Tibial artery (tissue), 4 donors: ENCODE measurements around the gene CD96.
A peak's percentile ranks its signal among the peaks of the same experiment; 100 is the strongest.
"Not testable (repeated sequence)": the region's sequence is repeated elsewhere in the genome, so short reads cannot be mapped to it uniquely, and the experiment has no call there.

Experiments
- DNase-seq, 2 donors: peaks; one replicate each; pipeline ENCODE4 v3.0.0-alpha.2; 2019
- H3K27ac ChIP-seq, 2 donors: fragments of 200-600 bp; sonication (generic) in 1 of 2; 1 replicate in 1 of 2; 2 replicates in 1 of 2; pipeline ENCODE4 v1.5.1; 2018 to 2019; ENCODE audit warnings: mild to moderate bottlenecking in 1 of 2
- H3K27me3 ChIP-seq, 2 donors: fragments of 200-600 bp; sonication (generic) in 1 of 2; one replicate each; pipeline versions ENCODE4 v1.5.1 to v1.6.0; 2016 to 2019
- H3K36me3 ChIP-seq, 3 donors: fragments of 200-600 bp; sonication (generic) in 2 of 3; one replicate each; pipeline ENCODE4 v1.5.1; 2016 to 2019; ENCODE audit warnings: mild to moderate bottlenecking in 2 of 3
- H3K4me1 ChIP-seq, 4 donors: fragments of 200-600 bp; sonication (generic) in 2 of 4; 1 replicate in 3 of 4; 2 replicates in 1 of 4; pipeline ENCODE4 v1.5.1; 2016 to 2019
- H3K4me3 ChIP-seq, 2 donors: fragments of 200-600 bp; sonication (generic) in 1 of 2; 1 replicate in 1 of 2; 2 replicates in 1 of 2; pipeline ENCODE4 v1.5.1; 2018 to 2019; ENCODE audit warnings: mild to moderate bottlenecking in 2 of 2
- H3K9me3 ChIP-seq, 3 donors: fragments of 200-600 bp; sonication (generic) in 1 of 3; one replicate each; pipeline ENCODE4 v1.5.1; 2016 to 2019
- intact Hi-C: fragments of 100-400 bp; cut with DNase I; formaldehyde crosslinking; loops from one replicate; pipeline ENCODE4 v1.15.0; 2023; ENCODE audit warnings: low total_unique reads
- TF ChIP-seq, protein P1 (sequence below), 2 experiments: fragments of 200-600 bp in 1 of 2; fragments of 450-650 bp in 1 of 2; IDR thresholded peaks; one replicate each; pipeline ENCODE4 v1.5.1; 2017 to 2019; ENCODE audit warnings: antibody characterized with exemption in 2 of 2, mild to moderate bottlenecking in 1 of 2, moderate library complexity in 1 of 2

CD96 gene

GRCh38 chr3:111667621-111668239 is 125.7 kb downstream of the CD96 start:
- Histone ChIP-seq H3K27ac (no peak overlapping the region), H3K4me1 (no peaks in the 10 kb centered on the region), H3K9me3 (no peaks in the 10 kb centered on the region), H3K4me3 (no peak overlapping the region), H3K36me3 (no peaks in the 10 kb centered on the region), H3K27me3 (no peaks in the 10 kb centered on the region)
- DNase-seq = peak; percentile 65 to 66
- TF ChIP-seq, protein P1, sequence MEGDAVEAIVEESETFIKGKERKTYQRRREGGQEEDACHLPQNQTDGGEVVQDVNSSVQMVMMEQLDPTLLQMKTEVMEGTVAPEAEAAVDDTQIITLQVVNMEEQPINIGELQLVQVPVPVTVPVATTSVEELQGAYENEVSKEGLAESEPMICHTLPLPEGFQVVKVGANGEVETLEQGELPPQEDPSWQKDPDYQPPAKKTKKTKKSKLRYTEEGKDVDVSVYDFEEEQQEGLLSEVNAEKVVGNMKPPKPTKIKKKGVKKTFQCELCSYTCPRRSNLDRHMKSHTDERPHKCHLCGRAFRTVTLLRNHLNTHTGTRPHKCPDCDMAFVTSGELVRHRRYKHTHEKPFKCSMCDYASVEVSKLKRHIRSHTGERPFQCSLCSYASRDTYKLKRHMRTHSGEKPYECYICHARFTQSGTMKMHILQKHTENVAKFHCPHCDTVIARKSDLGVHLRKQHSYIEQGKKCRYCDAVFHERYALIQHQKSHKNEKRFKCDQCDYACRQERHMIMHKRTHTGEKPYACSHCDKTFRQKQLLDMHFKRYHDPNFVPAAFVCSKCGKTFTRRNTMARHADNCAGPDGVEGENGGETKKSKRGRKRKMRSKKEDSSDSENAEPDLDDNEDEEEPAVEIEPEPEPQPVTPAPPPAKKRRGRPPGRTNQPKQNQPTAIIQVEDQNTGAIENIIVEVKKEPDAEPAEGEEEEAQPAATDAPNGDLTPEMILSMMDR (IDR thresholded peaks at IDR 0.05) = no peak
- intact Hi-C loops = loop anchor here (5.0 kb wide), 1 partner anchor 345 kb away; no protein-coding TSS in a partner anchor

DNA sequence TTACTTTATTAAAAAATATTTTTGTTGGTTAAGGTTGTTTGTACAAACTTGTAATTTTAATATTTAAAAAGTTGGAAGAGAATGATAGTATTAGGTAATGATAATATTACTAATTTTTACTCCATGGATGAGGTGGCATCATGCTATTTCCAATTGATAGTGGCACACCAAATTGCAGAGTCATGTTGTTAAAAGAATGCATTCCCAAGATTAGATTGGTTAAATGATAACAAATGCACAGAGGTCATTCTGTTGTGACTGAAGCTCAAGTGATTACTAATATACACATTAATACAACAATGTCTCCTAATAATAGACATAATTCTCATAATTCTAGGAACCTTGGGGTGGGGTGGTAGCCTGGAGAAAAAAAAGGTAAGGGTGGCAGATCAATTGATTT is 126.3 kb downstream of the CD96 start:
- no peak for DNase-seq
- no peaks in the 10 kb centered on the region for H3K36me3 ChIP-seq
- intact Hi-C loops = loop anchor here (5.0 kb wide), 1 partner anchor 344 kb away; no protein-coding TSS in a partner anchor
- H3K4me1 ChIP-seq = no peaks in the 10 kb centered on the region
- no peak overlapping the region for H3K4me3 ChIP-seq
- no peak overlapping the region for H3K27ac ChIP-seq
- H3K9me3 ChIP-seq = no peaks in the 10 kb centered on the region
- H3K27me3 ChIP-seq = no peaks in the 10 kb centered on the region
- TF ChIP-seq, protein P1 (IDR thresholded peaks at IDR 0.05) = no peak

GRCh38 chr3:111668888-111669488 is 127.0 kb downstream of the CD96 start:
- H3K4me3 ChIP-seq = no peak overlapping the region
- TF ChIP-seq, protein P1 (IDR thresholded peaks at IDR 0.05) = peak; percentile 77 to 85
- H3K27me3 ChIP-seq = no peaks in the 10 kb centered on the region
- no peak for DNase-seq
- H3K36me3 ChIP-seq = no peaks in the 10 kb centered on the region
- H3K9me3 ChIP-seq = no peaks in the 10 kb centered on the region
- H3K27ac ChIP-seq = peak overlapping the region in 1 of 2 donors; percentile 0
- peaks cover 0 to 3% (median 0%) of the 10 kb centered on the region in 4 donors for H3K4me1 ChIP-seq
- intact Hi-C loops = loop anchor here (5.0 kb wide), 1 partner anchor 343 kb away; no protein-coding TSS in a partner anchor

- H3K27me3 ChIP-seq = no peaks in the 10 kb centered on the region
- peak overlapping the region in 1 of 2 donors; percentile 0 for H3K27ac ChIP-seq
- intact Hi-C loops = loop anchor here (5.0 kb wide), 1 partner anchor 342 kb away; no protein-coding TSS in a partner anchor
- H3K36me3 ChIP-seq = no peaks in the 10 kb centered on the region
- TF ChIP-seq, protein P1 (IDR thresholded peaks at IDR 0.05) = no peak
- peaks cover 0 to 5% (median 2%) of the 10 kb centered on the region in 4 donors for H3K4me1 ChIP-seq
- H3K4me3 ChIP-seq = no peak overlapping the region
- no peaks in the 10 kb centered on the region for H3K9me3 ChIP-seq
- no peak for DNase-seq
Measured at GRCh38 chr3:111669926-111670630, 128.1 kb downstream of the CD96 start.

GRCh38 chr3:111672461-111672860 is 130.5 kb downstream of the CD96 start:
- H3K27ac ChIP-seq, H3K4me3 ChIP-seq, H3K27me3 ChIP-seq, H3K4me1 ChIP-seq, DNase-seq, H3K36me3 ChIP-seq, intact Hi-C loops, H3K9me3 ChIP-seq: not testable (repeated sequence)

GRCh38 chr3:111675846-111676210 is 133.8 kb downstream of the CD96 start:
- Histone ChIP-seq H3K4me1 (peaks cover 0 to 9% (median 3%) of the 10 kb centered on the region in 4 donors), H3K9me3 (no peaks in the 10 kb centered on the region), H3K27me3 (no peaks in the 10 kb centered on the region), H3K36me3 (no peaks in the 10 kb centered on the region), H3K4me3 (no peak overlapping the region), H3K27ac (no peak overlapping the region)
- intact Hi-C loops = no loop called here
- TF ChIP-seq, protein P1 (IDR thresholded peaks at IDR 0.05) = no peak
- DNase-seq = no peak
